WERI-Rb-1 (cell line): ENCODE data around the gene NUP188.

Source experiments
- DNase-seq: peaks from one replicate; pipeline ENCODE4 v3.0.0-alpha.2; 2020
- H3K27ac ChIP-seq: fragments of 250-450 bp; sonication (Bioruptor Pico); 2 replicates; pipeline ENCODE4 v1.5.1; 2020; ENCODE audit warnings: mild to moderate bottlenecking, moderate library complexity
- H3K27me3 ChIP-seq: fragments of 250-450 bp; sonication (Bioruptor Pico); 2 replicates; pipeline ENCODE4 v1.5.1; 2021; ENCODE audit warnings: mild to moderate bottlenecking, low read depth, moderate library complexity; ENCODE audit not compliant: insufficient read depth, severe bottlenecking
- H3K36me3 ChIP-seq: fragments of 250-450 bp; sonication (Bioruptor Pico); 2 replicates; pipeline ENCODE4 v1.5.1; 2020; ENCODE audit warnings: mild to moderate bottlenecking, moderate library complexity
- H3K4me3 ChIP-seq: 2 replicates; pipeline ENCODE4 v1.5.1; 2011; ENCODE audit warnings: low read depth, mild to moderate bottlenecking, control low read depth, low read length
- H3K9me3 ChIP-seq: fragments of 250-450 bp; sonication (Bioruptor Pico); 2 replicates; pipeline ENCODE4 v1.5.1; 2021; ENCODE audit warnings: mild to moderate bottlenecking, moderate library complexity; ENCODE audit not compliant: severe bottlenecking
- TF ChIP-seq, protein P1 (sequence below): IDR thresholded peaks from 2 replicates; pipeline ENCODE4 v1.5.1; 2011; ENCODE audit warnings: low read depth, mild to moderate bottlenecking, control low read depth, inconsistent platforms, low read length

NUP188 gene

DNA sequence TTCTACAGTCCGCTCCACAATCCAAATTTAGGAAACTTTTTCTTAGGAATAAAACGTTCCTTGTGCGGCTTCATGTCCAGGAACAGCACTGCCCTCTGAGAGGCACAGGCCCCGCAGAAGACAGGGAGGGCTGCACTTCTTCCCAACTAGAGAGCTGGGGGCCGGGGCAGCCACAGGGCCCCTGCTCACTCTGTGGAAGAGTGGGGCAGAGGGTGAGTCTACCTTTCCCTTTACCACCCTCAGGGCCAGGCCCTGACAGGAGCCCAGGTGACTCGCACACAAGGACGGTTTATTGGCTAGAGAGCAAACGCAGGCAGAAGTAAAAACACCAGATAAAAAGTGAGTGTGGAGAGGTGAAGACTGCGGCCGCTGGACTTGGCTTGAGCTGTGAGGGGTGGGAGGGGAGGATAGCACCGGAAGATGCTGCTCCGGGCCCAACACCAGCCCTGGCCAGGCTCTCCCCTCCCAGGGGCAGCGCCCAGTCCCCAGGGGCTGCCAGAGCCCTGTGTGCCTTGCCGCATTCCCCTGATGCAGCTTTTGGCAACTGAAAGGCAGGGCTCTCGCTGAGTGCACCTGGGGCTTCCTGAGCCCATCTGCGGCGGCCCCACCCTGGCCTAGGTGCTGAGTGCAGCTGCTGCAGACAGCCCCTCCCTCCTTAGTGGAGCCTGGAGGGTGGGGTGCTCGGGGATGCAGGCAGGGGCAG lies 60.4 kb downstream of the NUP188 start:
- Histone ChIP-seq H3K9me3 (no peaks in the 10 kb centered on the region), H3K4me3 (no peak overlapping the region), H3K36me3 (peaks cover 93% of the 10 kb centered on the region), H3K27ac (no peak overlapping the region), H3K27me3 (no peaks in the 10 kb centered on the region)
- no peak for DNase-seq
- TF ChIP-seq, protein P1, sequence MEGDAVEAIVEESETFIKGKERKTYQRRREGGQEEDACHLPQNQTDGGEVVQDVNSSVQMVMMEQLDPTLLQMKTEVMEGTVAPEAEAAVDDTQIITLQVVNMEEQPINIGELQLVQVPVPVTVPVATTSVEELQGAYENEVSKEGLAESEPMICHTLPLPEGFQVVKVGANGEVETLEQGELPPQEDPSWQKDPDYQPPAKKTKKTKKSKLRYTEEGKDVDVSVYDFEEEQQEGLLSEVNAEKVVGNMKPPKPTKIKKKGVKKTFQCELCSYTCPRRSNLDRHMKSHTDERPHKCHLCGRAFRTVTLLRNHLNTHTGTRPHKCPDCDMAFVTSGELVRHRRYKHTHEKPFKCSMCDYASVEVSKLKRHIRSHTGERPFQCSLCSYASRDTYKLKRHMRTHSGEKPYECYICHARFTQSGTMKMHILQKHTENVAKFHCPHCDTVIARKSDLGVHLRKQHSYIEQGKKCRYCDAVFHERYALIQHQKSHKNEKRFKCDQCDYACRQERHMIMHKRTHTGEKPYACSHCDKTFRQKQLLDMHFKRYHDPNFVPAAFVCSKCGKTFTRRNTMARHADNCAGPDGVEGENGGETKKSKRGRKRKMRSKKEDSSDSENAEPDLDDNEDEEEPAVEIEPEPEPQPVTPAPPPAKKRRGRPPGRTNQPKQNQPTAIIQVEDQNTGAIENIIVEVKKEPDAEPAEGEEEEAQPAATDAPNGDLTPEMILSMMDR: no peak

- no peaks in the 10 kb centered on the region for H3K9me3 ChIP-seq
- no peak for DNase-seq
- H3K27me3 ChIP-seq: no peaks in the 10 kb centered on the region
- H3K4me3 ChIP-seq: no peak overlapping the region
- H3K27ac ChIP-seq: no peak overlapping the region; the same call in 1 of the 2 replicates
- TF ChIP-seq, protein P1: no peak
- peaks cover 93% of the 10 kb centered on the region for H3K36me3 ChIP-seq
Measured at GRCh38 chr9:129008469-129008965, 61.0 kb downstream of the NUP188 start.

DNA sequence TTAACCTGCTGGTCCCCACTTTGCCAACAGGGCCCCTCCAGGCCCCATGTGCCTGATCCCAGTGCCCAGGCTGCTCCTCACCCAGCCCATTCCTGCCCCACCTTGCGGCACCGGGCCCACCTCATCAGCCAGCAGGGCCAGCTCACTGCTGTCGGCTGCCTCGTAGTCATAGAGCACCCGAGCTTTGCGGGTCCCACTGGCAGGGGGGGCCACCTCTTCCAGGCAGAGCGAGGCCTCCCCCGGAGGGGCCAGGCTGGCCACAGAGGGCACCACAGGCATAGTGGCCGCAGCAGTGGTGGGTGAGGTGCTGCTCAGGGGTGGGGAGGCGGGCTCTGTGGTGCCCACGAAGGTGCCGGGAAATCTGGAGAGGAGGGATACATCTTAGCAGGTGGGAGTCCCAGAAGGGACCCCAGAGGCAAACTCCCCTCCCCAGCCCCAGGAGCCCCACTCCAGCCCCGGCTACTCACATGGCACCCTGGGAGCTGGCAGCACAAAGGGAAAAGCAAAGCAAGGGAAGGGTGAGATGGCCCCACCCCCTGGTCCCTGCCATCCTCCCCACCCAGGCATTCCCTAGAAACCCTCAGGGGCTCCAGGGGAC lies 61.6 kb downstream of the NUP188 start:
- no peak for DNase-seq
- Histone ChIP-seq H3K36me3 (peaks cover 93% of the 10 kb centered on the region), H3K9me3 (no peaks in the 10 kb centered on the region), H3K27me3 (no peaks in the 10 kb centered on the region), H3K4me3 (no peak overlapping the region), H3K27ac (no peak overlapping the region)
- TF ChIP-seq, protein P1: no peak

DNA sequence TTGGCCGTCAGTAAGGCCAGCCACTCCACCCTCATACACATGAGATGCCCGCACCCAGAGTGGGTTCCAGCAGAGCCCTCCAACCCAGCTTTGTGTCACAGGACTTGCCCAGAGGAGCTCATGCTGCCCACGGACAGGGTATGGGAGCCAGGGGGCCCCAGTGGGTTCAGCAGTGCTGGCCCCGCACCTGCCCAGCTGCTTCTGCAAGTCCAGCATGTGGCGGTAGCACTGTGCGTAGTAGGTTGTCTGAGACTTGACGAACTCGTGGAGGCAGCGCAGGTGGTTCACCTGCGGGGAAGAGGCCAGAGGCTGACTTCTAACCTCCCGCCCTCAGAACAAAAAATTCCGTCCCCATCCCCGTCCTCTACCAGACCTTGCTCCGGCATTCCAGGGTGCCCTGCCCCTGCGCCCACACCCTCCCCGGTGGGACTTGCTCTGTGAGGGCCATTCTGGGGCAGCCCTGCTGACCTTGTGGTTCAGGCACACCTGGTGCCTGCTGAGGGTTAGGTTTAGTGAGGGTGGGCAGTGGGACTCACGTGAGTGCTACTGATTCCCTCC lies 62.2 kb downstream of the NUP188 start:
- Histone ChIP-seq H3K27me3 (no peaks in the 10 kb centered on the region), H3K36me3 (peaks cover 93% of the 10 kb centered on the region), H3K27ac (no peak overlapping the region), H3K4me3 (no peak overlapping the region), H3K9me3 (no peaks in the 10 kb centered on the region)
- TF ChIP-seq, protein P1: no peak
- DNase-seq: no peak

DNA sequence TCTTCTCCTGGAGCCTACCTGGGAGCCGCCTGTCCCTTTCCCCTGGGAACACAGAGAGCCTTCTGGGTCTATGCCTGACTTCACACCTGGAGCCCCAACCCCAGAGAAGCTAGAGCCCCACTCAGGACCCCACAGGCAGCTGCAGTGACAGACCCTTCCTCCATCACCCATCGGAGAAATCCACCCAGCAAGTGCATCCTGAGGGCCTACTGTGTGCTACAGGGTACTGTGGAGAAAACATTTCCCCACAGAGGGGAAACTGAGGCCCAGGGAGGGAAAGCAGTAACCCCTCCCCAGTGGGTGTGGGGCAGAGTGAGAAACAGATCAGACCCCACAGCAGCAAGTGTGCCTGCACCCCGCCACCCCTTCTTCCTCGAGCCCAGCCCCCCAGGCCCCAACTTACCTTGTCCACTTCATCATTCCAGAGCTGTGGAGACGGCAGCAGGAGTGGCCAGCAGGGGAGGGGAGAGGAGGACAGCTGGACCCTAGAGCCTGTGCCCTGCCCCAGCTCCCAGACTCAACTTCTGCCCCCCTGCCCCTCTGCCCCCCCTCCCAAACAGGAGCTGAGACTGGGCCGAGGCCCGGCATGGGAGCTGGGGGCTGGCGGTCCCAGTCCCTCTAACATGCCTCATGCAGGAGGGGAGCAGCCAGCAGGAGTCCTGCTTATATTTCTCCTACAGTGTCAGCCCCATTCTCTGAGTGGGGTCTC lies 62.9 kb downstream of the NUP188 start:
- Histone ChIP-seq H3K36me3 (peaks cover 93% of the 10 kb centered on the region), H3K27ac (peak overlapping the region; percentile 85), H3K27me3 (no peaks in the 10 kb centered on the region), H3K9me3 (no peaks in the 10 kb centered on the region), H3K4me3 (no peak overlapping the region)
- DNase-seq: no peak
- TF ChIP-seq, protein P1: no peak
